Bronchial epithelial cell (primary cell): ENCODE data around the gene SOS2. TPM values are rescaled to one million over a fixed set of nuclear protein-coding genes. Genes with fewer than 3 reads are reported as not detected.

ENCODE experiments used
- DNase-seq: peaks from one replicate; pipeline ENCODE4 v3.0.0-alpha.2; 2010; ENCODE audit warnings: low read depth
- FAIRE-seq: peaks from 2 replicates; lab custom pipeline; 2011; peaks lifted over from hg19 to GRCh38; lab: Jason Lieb, UNC
- H3K27me3 ChIP-seq: 2 replicates; pipeline ENCODE4 v1.5.1; 2011; ENCODE audit warnings: low read length; ENCODE audit not compliant: control insufficient read depth, insufficient read depth
- H3K36me3 ChIP-seq: 2 replicates; pipeline ENCODE4 v1.5.1; 2011; ENCODE audit warnings: low read length; ENCODE audit not compliant: control insufficient read depth, insufficient read depth
- H3K4me3 ChIP-seq: 2 replicates; pipeline ENCODE4 v1.5.1; 2011; ENCODE audit warnings: mild to moderate bottlenecking, low read depth, low read length, control low read depth
- total RNA-seq: library from RNA; depleted of rRNA; stranded (reverse); fragments of >200 nt; gene quantifications from 2 replicates; pipeline ENCODE4 v1.2.1, GENCODE V29; 2014
- TF ChIP-seq, protein P1 (sequence below): IDR thresholded peaks from 2 replicates; pipeline ENCODE4 v1.5.1; 2011; ENCODE audit warnings: mild to moderate bottlenecking, moderate library complexity, low read length, control low read depth, inconsistent platforms; ENCODE audit not compliant: insufficient read depth, severe bottlenecking

SOS2 gene
- total RNA-seq, 1 donor from 2014 or later, result 17.6 TPM

DNA sequence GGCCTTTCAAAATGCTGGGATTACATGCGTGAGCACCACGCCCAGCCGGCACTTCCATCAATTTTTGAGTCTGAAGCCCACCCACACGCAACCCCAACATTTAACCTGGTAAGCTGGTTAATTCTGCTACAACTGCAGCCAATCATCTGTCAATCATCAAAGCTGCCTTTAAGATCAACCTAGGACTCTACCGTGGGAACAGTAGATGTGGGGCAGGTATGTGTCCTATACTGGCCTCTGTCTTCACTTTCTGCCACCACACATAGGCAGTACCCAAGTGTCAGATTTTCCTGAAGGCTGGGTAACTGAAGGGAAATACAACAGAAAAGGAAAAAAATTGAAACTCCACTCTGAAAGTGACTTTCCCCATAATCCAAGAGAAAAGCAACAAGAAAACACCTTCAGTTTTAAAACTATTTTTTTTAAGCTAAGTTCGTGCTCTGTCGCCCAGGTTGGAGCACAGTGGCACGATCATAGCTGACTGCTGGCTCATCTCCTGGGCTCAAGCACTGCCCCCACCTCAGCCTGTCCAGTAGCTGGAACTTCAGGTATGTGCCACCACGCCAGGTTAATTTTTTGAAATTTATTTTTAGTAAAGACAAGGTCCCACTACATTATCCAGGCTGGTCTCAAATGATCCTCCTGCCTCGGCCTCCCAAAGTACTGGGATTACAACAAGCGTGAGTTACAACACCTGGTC, 137.2 kb downstream of the SOS2 start:
- DNase-seq (no peak), FAIRE-seq (no peak)
- no peaks in the 10 kb centered on the region for H3K36me3 ChIP-seq
- H3K4me3 ChIP-seq, result no peak overlapping the region
- no peaks in the 10 kb centered on the region for H3K27me3 ChIP-seq
- TF ChIP-seq, protein P1, sequence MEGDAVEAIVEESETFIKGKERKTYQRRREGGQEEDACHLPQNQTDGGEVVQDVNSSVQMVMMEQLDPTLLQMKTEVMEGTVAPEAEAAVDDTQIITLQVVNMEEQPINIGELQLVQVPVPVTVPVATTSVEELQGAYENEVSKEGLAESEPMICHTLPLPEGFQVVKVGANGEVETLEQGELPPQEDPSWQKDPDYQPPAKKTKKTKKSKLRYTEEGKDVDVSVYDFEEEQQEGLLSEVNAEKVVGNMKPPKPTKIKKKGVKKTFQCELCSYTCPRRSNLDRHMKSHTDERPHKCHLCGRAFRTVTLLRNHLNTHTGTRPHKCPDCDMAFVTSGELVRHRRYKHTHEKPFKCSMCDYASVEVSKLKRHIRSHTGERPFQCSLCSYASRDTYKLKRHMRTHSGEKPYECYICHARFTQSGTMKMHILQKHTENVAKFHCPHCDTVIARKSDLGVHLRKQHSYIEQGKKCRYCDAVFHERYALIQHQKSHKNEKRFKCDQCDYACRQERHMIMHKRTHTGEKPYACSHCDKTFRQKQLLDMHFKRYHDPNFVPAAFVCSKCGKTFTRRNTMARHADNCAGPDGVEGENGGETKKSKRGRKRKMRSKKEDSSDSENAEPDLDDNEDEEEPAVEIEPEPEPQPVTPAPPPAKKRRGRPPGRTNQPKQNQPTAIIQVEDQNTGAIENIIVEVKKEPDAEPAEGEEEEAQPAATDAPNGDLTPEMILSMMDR, result no peak

DNA sequence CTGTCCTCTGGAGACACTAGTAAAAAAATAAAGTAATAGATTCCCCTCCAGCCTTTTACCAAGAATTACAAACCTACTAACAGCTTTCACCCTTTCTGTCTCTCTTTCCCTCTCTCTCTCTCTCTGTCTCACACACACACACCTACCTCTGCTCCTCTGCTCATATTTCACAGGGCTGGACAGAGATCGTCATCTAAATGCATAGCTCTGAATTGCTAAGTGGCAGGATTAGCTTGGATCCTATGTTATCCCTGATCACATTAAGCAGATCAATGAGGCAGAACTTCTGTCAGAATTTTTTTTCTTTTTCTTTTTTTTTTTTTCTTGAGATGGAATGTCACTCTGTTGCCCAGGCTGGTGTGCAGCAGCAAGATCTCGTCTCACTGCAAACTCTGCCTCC, 137.9 kb downstream of the SOS2 start:
- TF ChIP-seq, protein P1, result no peak
- Histone ChIP-seq H3K27me3 (no peaks in the 10 kb centered on the region), H3K4me3 (no peak overlapping the region), H3K36me3 (no peaks in the 10 kb centered on the region)
- FAIRE-seq (no peak), DNase-seq (no peak)

DNA sequence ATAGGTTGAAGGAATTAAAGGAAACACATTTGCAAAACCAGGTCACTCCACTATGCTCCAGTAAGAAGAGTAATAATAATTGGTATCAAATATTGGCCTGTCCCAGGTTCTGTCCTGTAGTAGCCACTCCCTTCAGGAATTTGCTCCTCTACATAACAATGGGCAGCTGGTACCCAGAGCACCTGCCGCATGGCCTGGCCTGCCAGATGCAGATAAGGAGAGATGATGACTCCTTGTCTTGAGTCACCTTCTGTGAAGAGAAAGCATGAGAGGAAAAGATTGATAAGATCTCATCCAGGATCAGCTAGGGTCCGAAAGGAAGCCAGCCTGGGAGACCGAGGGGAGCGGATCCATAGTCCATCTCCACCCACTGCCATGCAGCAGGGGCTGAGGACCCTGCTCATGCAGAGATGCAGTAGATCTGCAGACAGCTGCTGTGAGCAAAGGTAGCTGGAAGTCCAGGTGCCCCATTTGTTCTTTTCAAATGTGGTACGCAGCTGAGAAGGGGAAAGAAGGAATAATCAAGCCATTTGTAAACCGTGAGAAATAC, 139.3 kb downstream of the SOS2 start:
- H3K4me3 ChIP-seq, result no peak overlapping the region
- H3K27me3 ChIP-seq, result no peaks in the 10 kb centered on the region
- no peaks in the 10 kb centered on the region for H3K36me3 ChIP-seq
- TF ChIP-seq, protein P1, result no peak
- no peak for FAIRE-seq
- no peak for DNase-seq

DNA sequence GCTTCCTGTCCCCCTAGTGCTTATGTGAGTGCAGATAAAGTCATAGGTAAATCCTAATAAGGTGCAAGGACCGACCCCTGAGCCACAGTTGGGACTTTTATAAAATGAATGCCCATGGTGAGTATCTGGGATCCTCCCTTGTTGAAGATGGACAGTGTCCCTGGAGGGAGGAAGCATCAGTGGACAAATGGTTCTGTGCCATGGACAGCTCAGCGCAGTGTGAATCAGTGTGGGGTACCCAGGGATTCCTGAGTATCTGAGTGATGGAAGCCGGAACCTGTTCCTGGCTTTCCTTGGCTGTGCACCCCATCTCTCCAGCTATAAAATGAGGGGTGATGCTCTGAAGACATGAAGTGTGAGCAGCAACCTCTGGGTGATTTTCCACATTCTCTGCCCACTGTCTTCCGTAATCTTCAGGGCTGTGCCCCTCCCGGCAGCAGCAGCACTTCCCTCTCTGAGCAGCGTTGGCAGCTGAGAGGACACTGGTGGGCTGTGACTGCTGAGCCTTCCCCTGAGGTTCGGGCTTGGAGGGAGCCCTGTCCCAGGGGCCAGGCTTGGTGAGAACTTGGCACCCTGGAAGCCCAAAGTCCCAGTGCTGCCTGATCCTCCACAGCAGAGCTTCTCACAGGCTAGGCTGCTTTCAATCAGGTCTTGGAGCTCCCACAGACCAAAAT, 140.0 kb downstream of the SOS2 start:
- H3K27me3 ChIP-seq, result no peaks in the 10 kb centered on the region
- DNase-seq (no peak), FAIRE-seq (no peak)
- no peak overlapping the region for H3K4me3 ChIP-seq
- H3K36me3 ChIP-seq, result no peaks in the 10 kb centered on the region
- TF ChIP-seq, protein P1, result no peak

DNA sequence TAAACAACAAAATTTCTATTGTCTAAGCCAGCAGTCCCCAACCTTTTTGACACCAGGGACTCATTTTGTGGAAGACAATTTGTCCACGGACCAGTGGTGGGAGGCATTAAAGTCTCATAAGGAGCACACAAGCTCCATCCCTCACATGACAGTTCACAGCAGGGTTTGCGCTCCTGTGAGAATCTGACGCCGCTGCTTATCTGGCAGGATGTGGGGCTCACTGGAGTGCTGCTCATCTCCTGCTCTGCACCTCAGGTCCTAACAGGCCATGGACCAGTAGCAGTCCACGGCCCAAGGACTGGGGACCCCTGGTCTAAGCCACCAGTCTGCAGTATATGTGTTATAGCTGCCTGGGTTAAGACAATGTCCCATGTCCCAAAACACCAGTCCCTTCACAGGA, 142.2 kb downstream of the SOS2 start:
- Histone ChIP-seq H3K36me3 (no peaks in the 10 kb centered on the region), H3K4me3 (no peak overlapping the region), H3K27me3 (no peaks in the 10 kb centered on the region)
- FAIRE-seq, result no peak
- no peak for DNase-seq
- TF ChIP-seq, protein P1, result no peak
